Measurements from ENCODE around the gene GPX1. TPM values are rescaled to one million over a fixed set of nuclear protein-coding genes. Genes with fewer than 3 reads are reported as not detected.

Gene GPX1
- polyA plus RNA-seq, 3 donors from 2014 or later = 127 to 194 (median 131) TPM

GRCh38 chr3:49324768-49325167 is 33.4 kb downstream of the GPX1 start:
- Mint-ChIP-seq H3K27me3 (ENCODE audit: low read depth in 3 of 3) (peaks cover 0 to 2% (median 1%) of the 10 kb centered on the region in 3 donors), H3K4me1 (peaks cover 2 to 6% of the 10 kb centered on the region in 2 donors), H3K4me3 (no peak overlapping the region), H3K27ac (peak overlapping the region in 1 of 6 donors; percentile 31), H3K9me3 (no peaks in the 10 kb centered on the region), H3K36me3 (peaks cover 23 to 45% (median 29%) of the 10 kb centered on the region in 3 donors)
- no peak for DNase-seq

GRCh38 chr3:49316696-49317457 is 41.3 kb downstream of the GPX1 start:
- H3K27ac Mint-ChIP-seq = peak overlapping the region in 1 of 6 donors; percentile 34
- H3K36me3 Mint-ChIP-seq = peaks cover 8 to 24% (median 18%) of the 10 kb centered on the region in 3 donors
- no peak overlapping the region for H3K4me3 Mint-ChIP-seq

GRCh38 chr3:49313896-49314688 is 44.1 kb downstream of the GPX1 start:
- H3K36me3 Mint-ChIP-seq = peaks cover 11 to 31% (median 12%) of the 10 kb centered on the region in 3 donors
- peaks cover 0 to 2% (median 0%) of the 10 kb centered on the region in 3 donors for H3K27me3 Mint-ChIP-seq (ENCODE audit: low read depth in 3 of 3)
- H3K27ac Mint-ChIP-seq = peak overlapping the region in 3 of 6 donors; percentile 12 to 55 (median 18)
- DNase-seq = no peak
- peaks cover 5 to 9% of the 10 kb centered on the region in 2 donors for H3K4me1 Mint-ChIP-seq
- no peaks in the 10 kb centered on the region for H3K9me3 Mint-ChIP-seq
- H3K4me3 Mint-ChIP-seq = no peak overlapping the region

More at GRCh38 chr3:49316696-49317457, 41.3 kb downstream of the GPX1 start:
- no peak for DNase-seq
- Mint-ChIP-seq H3K27me3 (ENCODE audit: low read depth in 3 of 3) (peaks cover 0 to 3% (median 0%) of the 10 kb centered on the region in 3 donors), H3K9me3 (no peaks in the 10 kb centered on the region), H3K4me1 (peaks cover 0 to 2% of the 10 kb centered on the region in 2 donors)

- peaks cover 3 to 9% of the 10 kb centered on the region in 2 donors for H3K4me1 Mint-ChIP-seq
- H3K4me3 Mint-ChIP-seq = no peak overlapping the region
- no peaks in the 10 kb centered on the region for H3K9me3 Mint-ChIP-seq
- no peak for DNase-seq
- H3K27ac Mint-ChIP-seq = peak overlapping the region in 4 of 6 donors; percentile 22 to 67 (median 48)
- H3K36me3 Mint-ChIP-seq = peaks cover 8 to 33% (median 15%) of the 10 kb centered on the region in 3 donors
- no peaks in the 10 kb centered on the region for H3K27me3 Mint-ChIP-seq (ENCODE audit: low read depth in 3 of 3)
Observed at GRCh38 chr3:49311283-49311682, 46.9 kb downstream of the GPX1 start.

GRCh38 chr3:49310677-49311076 is 47.5 kb downstream of the GPX1 start:
- H3K4me3 Mint-ChIP-seq = no peak overlapping the region
- no peak for DNase-seq
- H3K9me3 Mint-ChIP-seq = no peaks in the 10 kb centered on the region
- no peaks in the 10 kb centered on the region for H3K27me3 Mint-ChIP-seq (ENCODE audit: low read depth in 3 of 3)
- peaks cover 8 to 32% (median 16%) of the 10 kb centered on the region in 3 donors for H3K36me3 Mint-ChIP-seq
- peaks cover 3 to 9% of the 10 kb centered on the region in 2 donors for H3K4me1 Mint-ChIP-seq
- H3K27ac Mint-ChIP-seq = peak overlapping the region in 2 of 6 donors; percentile 16 to 53

Other genes starting within 250 kb of the GPX1 start
- gene USP19, start 237.5 kb downstream of the GPX1 start, polyA plus RNA-seq = 10 to 100 TPM; 19.3 to 43.7 (median 38.3) TPM
- not detected for gene LAMB2, start 225.3 kb downstream of the GPX1 start, polyA plus RNA-seq
- 1 to 10 TPM; 1.1 to 2.0 (median 1.7) TPM for gene CCDC71, start 192.0 kb downstream of the GPX1 start, polyA plus RNA-seq
- gene KLHDC8B, start 186.8 kb downstream of the GPX1 start, polyA plus RNA-seq = 1 to 10 TPM; 1.6 to 3.1 (median 2.1) TPM
- gene C3orf62, start 81.1 kb downstream of the GPX1 start, polyA plus RNA-seq = 1 to 10 TPM in 2 of 3 donors, under 1 TPM in 1; 0.74 to 2.5 (median 1.5) TPM
- gene USP4, start 18.3 kb downstream of the GPX1 start, polyA plus RNA-seq = 10 to 100 TPM; 52.7 to 84.0 (median 76.1) TPM
- gene RHOA, start 53.6 kb upstream of the GPX1 start, polyA plus RNA-seq = 1,000 to 10,000 TPM in 1 of 3 donors, 100 to 1,000 TPM in 2; 863 to 1,056 (median 891) TPM
- 10 to 100 TPM; 57.3 to 86.2 (median 62.6) TPM for gene TCTA, start 54.1 kb upstream of the GPX1 start, polyA plus RNA-seq
- gene AMT, start 64.1 kb upstream of the GPX1 start, polyA plus RNA-seq = 1 to 10 TPM; 2.9 to 8.2 (median 4.8) TPM
- 10 to 100 TPM in 1 of 3 donors, 1 to 10 TPM in 2; 3.2 to 11.9 (median 4.2) TPM for gene NICN1, start 71.0 kb upstream of the GPX1 start, polyA plus RNA-seq
- 1 to 10 TPM; 3.2 to 6.0 (median 3.7) TPM for gene DAG1, start 111.9 kb upstream of the GPX1 start, polyA plus RNA-seq
- gene BSN, start 196.1 kb upstream of the GPX1 start, polyA plus RNA-seq = under 1 TPM in 1 of 3 donors, not detected in 2; 0.42 TPM

Data from immature natural killer cell (primary cell).